IPS DF 6.9 (cell line): ENCODE data around the gene CAMK2A.

Experiments used
- DNase-seq: peaks from one replicate; pipeline ENCODE4 v3.0.0-alpha.2; 2013; ENCODE audit warnings: low read depth, low spot score
- H3K27ac ChIP-seq: one replicate; pipeline ENCODE4 v1.5.1; 2013; ENCODE audit warnings: low read length, control low read depth
- H3K27me3 ChIP-seq: 2 replicates; pipeline ENCODE4 v1.6.1; 2013; ENCODE audit warnings: mild to moderate bottlenecking, low read length; ENCODE audit not compliant: control insufficient read depth, insufficient read depth
- H3K36me3 ChIP-seq: 2 replicates; pipeline ENCODE4 v1.6.1; 2013; ENCODE audit warnings: low read length; ENCODE audit not compliant: control insufficient read depth, insufficient read depth
- H3K4me1 ChIP-seq: 2 replicates; pipeline ENCODE4 v1.6.1; 2013; ENCODE audit warnings: low read length; ENCODE audit not compliant: control insufficient read depth, insufficient read depth
- H3K4me3 ChIP-seq: 2 replicates; pipeline ENCODE4 v1.5.1; 2013; ENCODE audit warnings: mild to moderate bottlenecking, low read length
- H3K9me3 ChIP-seq: 2 replicates; pipeline ENCODE4 v1.6.1; 2013; ENCODE audit warnings: low read length, inconsistent platforms; ENCODE audit not compliant: control insufficient read depth, insufficient read depth
- WGBS: extraction: QIAGEN DNeasy Blood & Tissue Kit; methylation state at CpG from one replicate; pipeline ENCODE4 v1.1.7; 2013; ENCODE audit warnings: mixed read lengths, missing lambda C conversion rate; ENCODE audit not compliant: insufficient read length, insufficient coverage; 5-methylcytosine and 5-hydroxymethylcytosine counted together

Gene CAMK2A

GRCh38 chr5:150325426-150325825, 35.9 kb upstream of the CAMK2A start:
- H3K4me1 ChIP-seq: no peaks in the 10 kb centered on the region
- no peak overlapping the region for H3K27ac ChIP-seq
- no CpG with 5 or more reads among the region's 4 CpGs for WGBS
- no peaks in the 10 kb centered on the region for H3K36me3 ChIP-seq
- no peaks in the 10 kb centered on the region for H3K27me3 ChIP-seq
- H3K9me3 ChIP-seq: no peaks in the 10 kb centered on the region
- DNase-seq: no peak
- H3K4me3 ChIP-seq: no peak overlapping the region

- Histone ChIP-seq H3K27me3 (no peaks in the 10 kb centered on the region), H3K4me1 (0 out of 2 replicates have a peak, but pooled peaks cover 1% of the 10 kb centered on the region), H3K9me3 (no peaks in the 10 kb centered on the region), H3K27ac (no peak overlapping the region), H3K36me3 (no peaks in the 10 kb centered on the region), H3K4me3 (no peak overlapping the region)
- no CpG with 5 or more reads among the region's 8 CpGs for WGBS
- no peak for DNase-seq
Measured at GRCh38 chr5:150323819-150324218, 34.2 kb upstream of the CAMK2A start.

GRCh38 chr5:150323092-150323491, 33.5 kb upstream of the CAMK2A start:
- H3K4me1 ChIP-seq: peaks cover 3% of the 10 kb centered on the region
- WGBS: no CpG with 5 or more reads among the region's 6 CpGs
- H3K9me3 ChIP-seq: no peaks in the 10 kb centered on the region
- H3K36me3 ChIP-seq: no peaks in the 10 kb centered on the region
- no peaks in the 10 kb centered on the region for H3K27me3 ChIP-seq
- no peak overlapping the region for H3K4me3 ChIP-seq
- no peak overlapping the region for H3K27ac ChIP-seq
- no peak for DNase-seq

- H3K4me3 ChIP-seq: no peak overlapping the region
- no peaks in the 10 kb centered on the region for H3K27me3 ChIP-seq
- H3K4me1 ChIP-seq: peaks cover 3% of the 10 kb centered on the region
- DNase-seq: no peak
- no peaks in the 10 kb centered on the region for H3K9me3 ChIP-seq
- no peaks in the 10 kb centered on the region for H3K36me3 ChIP-seq
- H3K27ac ChIP-seq: no peak overlapping the region
Measured at GRCh38 chr5:150322202-150322601, 32.6 kb upstream of the CAMK2A start.

- H3K27me3 ChIP-seq: no peaks in the 10 kb centered on the region
- WGBS: no CpG with 5 or more reads among the region's 1 CpG
- H3K9me3 ChIP-seq: no peaks in the 10 kb centered on the region
- peaks cover 3% of the 10 kb centered on the region for H3K4me1 ChIP-seq
- no peak for DNase-seq
- H3K27ac ChIP-seq: no peak overlapping the region
- H3K36me3 ChIP-seq: no peaks in the 10 kb centered on the region
- H3K4me3 ChIP-seq: no peak overlapping the region
Measured at GRCh38 chr5:150321784-150322183, 32.2 kb upstream of the CAMK2A start.

- Histone ChIP-seq H3K27ac (no peak overlapping the region), H3K4me3 (no peak overlapping the region), H3K9me3 (no peaks in the 10 kb centered on the region), H3K36me3 (no peaks in the 10 kb centered on the region), H3K27me3 (no peaks in the 10 kb centered on the region), H3K4me1 (peaks cover 3% of the 10 kb centered on the region)
- no CpG with 5 or more reads among the region's 1 CpG for WGBS
- no peak for DNase-seq
Measured at GRCh38 chr5:150321211-150321610, 31.6 kb upstream of the CAMK2A start.

- no peak for DNase-seq
- no peak overlapping the region for H3K27ac ChIP-seq
- no CpG with 5 or more reads among the region's 2 CpGs for WGBS
- H3K27me3 ChIP-seq: no peaks in the 10 kb centered on the region
- H3K4me3 ChIP-seq: no peak overlapping the region
- no peaks in the 10 kb centered on the region for H3K9me3 ChIP-seq
- peaks cover 3% of the 10 kb centered on the region for H3K4me1 ChIP-seq
- no peaks in the 10 kb centered on the region for H3K36me3 ChIP-seq
Measured at GRCh38 chr5:150320044-150320613, 30.6 kb upstream of the CAMK2A start.

- WGBS: no CpG with 5 or more reads among the region's 6 CpGs
- no peaks in the 10 kb centered on the region for H3K27me3 ChIP-seq
- no peaks in the 10 kb centered on the region for H3K9me3 ChIP-seq
- no peak for DNase-seq
- no peaks in the 10 kb centered on the region for H3K36me3 ChIP-seq
- H3K4me3 ChIP-seq: no peak overlapping the region
- H3K4me1 ChIP-seq: peaks cover 3% of the 10 kb centered on the region
- no peak overlapping the region for H3K27ac ChIP-seq
Measured at GRCh38 chr5:150319484-150319790, 29.9 kb upstream of the CAMK2A start.

- Histone ChIP-seq H3K4me1 (peaks cover 3% of the 10 kb centered on the region), H3K36me3 (no peaks in the 10 kb centered on the region), H3K27ac (no peak overlapping the region), H3K9me3 (no peaks in the 10 kb centered on the region), H3K27me3 (no peaks in the 10 kb centered on the region), H3K4me3 (no peak overlapping the region)
- no CpG with 5 or more reads among the region's 9 CpGs for WGBS
- DNase-seq: no peak
Measured at GRCh38 chr5:150318613-150319483, 29.3 kb upstream of the CAMK2A start.

- no peak for DNase-seq
- Histone ChIP-seq H3K36me3 (no peaks in the 10 kb centered on the region), H3K9me3 (no peaks in the 10 kb centered on the region), H3K4me1 (peaks cover 3% of the 10 kb centered on the region), H3K27me3 (no peaks in the 10 kb centered on the region), H3K27ac (no peak overlapping the region), H3K4me3 (no peak overlapping the region)
- no CpG with 5 or more reads among the region's 11 CpGs for WGBS
Measured at GRCh38 chr5:150317048-150318003, 27.8 kb upstream of the CAMK2A start.
